ENCODE data around the gene MEN1.

Gene MEN1

DNA sequence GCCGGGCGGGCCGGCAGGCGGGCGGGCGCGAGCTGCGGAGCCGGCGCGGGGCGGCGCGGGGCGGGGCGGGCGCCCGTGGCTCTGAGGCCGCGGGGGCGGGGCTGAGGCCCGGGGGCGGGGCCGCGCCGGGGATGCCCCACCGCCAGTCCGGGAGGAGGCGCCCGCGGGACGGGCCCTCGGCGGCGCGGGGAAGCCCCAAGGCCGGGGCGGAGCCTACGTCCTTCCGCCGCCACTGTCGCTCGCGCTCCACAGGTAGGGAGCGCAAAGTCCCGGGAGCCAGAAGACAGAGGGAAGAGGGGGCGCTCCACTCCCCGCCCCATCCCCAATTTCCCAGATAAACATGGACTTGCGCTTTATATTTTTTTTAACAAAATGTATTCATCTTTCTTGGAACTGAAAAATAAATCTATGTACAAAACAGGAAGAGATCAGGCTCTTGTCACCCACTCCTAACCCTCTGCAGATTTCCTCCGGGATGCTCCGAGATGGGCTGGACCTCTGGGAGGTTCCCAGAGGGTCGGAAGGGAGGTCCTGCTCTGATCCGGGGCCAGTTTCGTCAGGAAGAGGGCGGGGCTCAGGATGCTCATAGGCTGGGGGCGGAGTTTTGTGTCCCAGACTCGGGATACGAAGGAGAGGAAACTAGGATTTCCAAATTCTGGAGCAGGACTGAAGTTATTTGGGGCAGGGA, 7.0 kb downstream of the MEN1 start, which contains the start of gene MAP4K2:
Gene MAP4K2, minus strand, starts transcription at position 57 of the 688 bp plus-strand sequence. CDS start 65 bp downstream, outside the sequence.
- peak; percentile 75 for FAIRE-seq

DNA sequence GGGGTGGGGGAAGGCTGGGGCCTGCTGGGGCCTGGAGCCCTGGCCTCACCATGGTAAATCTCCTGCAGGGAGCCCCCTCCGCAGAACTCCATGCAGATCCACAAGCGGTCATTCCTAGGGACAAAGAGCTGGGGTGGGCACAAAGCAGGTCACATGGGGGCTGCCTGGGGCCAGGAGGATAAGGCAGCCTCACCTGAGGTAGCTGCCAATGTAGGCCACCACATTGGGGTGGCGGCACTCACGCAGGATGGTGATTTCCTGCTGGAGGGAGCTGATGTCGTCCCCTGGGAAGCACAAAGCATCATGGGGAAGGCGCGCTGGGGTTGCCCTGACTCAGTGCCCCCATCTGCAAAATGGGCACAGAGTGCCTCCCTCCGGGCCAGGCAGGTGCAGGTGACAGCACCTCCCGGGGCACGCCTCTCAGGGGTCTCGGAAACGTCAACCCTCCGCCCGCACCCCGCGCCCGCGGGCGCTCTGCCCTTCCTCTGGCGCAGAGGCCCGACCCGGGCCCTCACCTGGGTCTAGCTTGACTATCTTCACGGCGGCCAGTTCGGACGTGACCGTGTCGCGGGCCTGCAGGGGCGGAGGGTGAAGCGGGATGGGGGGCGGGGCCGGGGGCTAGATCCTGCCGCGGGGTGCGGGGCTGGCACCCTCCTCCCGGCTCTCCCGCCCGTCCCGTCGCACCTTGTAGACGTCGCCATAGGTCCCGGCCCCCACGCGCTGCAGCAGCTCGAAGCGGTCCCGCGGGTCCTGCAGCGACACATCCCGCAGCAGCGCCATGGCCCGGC, 7.8 kb downstream of the MEN1 start:
- DNase-seq (ENCODE audit: extremely low spot score, insufficient read length, low read depth) (no peak), FAIRE-seq (peak; percentile 72)

More for the DNA sequence above, 7.0 kb downstream of the MEN1 start, which contains the start of gene MAP4K2:
- peak; percentile 87 for DNase-seq (ENCODE audit: extremely low spot score, insufficient read length, low read depth)

DNA sequence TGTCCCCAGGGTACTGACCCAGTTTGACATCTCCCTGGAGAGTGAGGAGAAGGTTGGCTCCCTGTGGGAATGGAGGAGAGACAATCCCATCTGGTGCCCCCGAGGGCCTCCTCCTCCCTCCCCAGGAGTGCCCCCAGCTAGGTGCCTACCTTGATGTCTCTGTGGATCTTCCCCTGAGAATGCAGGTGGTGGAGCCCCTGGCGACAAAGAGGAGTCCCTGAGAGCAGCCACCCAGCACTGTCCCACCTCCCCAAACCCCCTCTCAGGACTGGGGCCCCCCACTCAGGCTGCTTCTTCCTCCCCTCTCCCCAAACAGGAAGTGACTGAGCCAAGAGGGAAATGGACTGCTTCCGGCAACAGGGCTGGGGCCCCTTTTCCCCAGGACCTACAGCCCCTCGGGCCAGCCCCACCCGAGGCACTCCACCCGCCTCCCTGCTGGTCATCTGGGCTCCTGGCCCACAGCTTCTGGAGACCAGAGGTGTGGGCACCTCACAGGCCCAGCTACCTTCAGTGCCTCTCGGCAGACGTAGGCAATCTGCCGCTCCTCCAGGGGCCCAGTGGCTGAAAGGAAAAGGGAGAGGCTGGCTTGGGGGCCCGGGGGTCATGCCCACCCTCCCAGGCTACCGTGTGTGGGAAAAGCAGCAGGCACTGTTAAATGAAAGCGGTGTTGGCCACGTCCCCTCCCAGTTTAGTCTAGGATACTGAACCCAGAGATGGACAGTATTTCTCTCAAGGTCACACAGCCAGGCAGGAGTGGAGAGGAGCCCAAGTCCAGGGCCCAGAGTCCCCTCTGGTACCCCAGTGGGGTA, 8.6 kb downstream of the MEN1 start:
- no peak for FAIRE-seq
- no peak for DNase-seq (ENCODE audit: extremely low spot score, insufficient read length, low read depth)

DNA sequence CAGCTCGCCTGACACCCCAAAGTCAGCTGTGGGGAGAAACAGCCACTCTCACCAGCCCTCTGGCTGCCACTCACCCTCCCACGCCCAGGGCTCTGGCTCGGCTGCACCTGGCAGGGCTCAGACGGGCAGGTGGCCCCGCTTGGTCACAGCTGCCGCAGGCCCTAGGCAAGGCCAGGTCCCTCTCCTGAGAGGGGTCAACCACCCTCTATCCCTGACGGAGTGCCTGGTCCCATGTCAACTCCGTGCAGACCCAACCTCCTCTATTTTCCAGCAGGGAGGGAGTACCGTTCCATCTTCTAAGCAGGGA, 9.2 kb downstream of the MEN1 start:
- DNase-seq (ENCODE audit: extremely low spot score, insufficient read length, low read depth) = no peak
- FAIRE-seq = no peak

DNA sequence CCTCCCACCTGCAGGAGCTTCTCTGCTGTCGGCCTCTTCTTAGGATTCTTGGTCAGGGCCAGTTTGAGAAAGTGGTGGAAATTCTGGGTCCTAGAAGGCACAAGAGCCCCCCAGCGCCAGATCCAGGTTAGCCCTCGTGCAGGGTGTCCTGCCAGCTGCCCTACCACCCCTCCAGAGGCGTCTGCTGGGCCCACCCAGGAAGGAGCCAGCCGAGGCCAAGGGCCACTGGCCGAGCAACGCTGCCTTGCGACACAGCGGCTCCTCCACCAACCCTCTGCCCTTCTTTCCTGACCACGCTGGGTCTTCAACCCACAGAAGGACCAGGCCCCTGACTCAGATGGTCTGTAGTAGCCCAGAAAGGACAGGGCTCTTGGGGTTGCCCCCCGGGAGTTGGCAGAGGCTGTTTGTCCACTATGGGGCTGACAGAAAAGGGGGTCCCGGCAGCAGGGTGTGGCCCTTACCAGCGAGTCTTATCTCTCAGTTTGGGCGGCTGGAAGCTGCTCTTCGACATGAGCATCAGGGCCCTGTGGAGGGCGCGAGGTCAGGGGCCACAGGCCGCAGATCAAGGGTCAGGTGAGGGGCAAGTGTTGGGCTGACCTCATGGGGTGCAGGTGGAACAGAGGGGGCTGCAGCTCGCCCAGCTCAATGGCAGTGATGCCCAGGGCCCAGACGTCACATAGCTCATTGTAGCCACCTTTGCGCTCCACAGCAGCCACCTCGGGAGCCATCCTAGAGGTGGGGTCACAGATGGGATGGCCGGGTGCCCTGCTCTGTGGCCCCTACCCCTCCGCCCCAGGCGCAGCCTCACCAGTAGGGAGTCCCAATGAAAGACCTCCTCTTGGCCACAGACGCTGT, 9.8 kb downstream of the MEN1 start:
- no peak for DNase-seq (ENCODE audit: extremely low spot score, insufficient read length, low read depth)
- FAIRE-seq = no peak

DNA sequence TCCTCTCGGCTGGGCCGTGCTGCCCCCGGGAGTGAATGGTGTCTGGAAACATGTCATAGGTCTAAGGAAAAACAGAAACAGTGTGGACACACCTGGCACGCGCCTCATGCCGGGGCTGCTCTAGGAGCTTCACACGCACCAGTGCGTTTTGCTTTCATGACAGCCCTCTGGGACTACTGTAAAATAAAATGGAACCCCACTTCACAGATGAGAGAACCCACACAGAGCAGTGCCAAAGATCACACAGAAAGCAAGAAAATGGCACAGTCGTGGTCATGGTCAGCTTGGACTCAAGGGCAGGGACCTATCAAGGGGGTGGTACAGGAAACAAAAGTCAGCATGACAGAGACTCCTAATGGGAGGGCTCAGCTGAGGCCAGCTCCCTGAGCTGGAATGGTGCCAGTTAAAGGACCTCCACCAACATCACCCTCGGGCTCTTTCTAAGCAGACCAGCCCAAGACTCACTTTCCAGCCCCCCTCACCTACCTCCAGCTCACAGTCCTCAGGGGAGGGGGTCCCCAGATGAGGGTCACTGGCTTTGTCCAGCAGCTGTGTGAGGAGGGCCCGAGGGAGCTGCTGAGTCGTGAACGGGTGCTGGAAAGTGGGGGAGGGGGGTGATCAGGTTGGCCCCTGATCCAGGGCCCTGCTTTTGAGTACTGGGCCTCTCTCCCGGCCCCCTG, 10.6 kb downstream of the MEN1 start:
- peak; percentile 78 for FAIRE-seq
- no peak for DNase-seq (ENCODE audit: extremely low spot score, insufficient read length, low read depth)

DNA sequence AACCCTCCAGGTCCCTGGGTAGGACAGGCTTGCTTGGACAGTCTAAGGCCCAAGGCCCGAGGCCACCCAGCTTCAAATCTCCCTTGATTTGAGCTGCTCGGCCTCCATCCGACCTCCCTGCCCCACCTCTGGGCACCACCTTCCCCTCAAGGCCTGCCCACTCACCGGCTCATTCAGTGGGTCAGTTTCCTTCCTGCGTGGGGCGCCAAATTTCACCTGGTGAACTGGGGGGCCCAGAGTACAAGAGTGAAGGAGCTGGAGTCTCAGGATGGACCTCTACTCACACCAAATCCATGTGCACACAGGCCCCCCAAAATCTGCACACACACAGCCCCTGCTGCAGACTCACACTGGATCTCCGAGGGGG, 11.1 kb downstream of the MEN1 start:
- FAIRE-seq = no peak

DNA sequence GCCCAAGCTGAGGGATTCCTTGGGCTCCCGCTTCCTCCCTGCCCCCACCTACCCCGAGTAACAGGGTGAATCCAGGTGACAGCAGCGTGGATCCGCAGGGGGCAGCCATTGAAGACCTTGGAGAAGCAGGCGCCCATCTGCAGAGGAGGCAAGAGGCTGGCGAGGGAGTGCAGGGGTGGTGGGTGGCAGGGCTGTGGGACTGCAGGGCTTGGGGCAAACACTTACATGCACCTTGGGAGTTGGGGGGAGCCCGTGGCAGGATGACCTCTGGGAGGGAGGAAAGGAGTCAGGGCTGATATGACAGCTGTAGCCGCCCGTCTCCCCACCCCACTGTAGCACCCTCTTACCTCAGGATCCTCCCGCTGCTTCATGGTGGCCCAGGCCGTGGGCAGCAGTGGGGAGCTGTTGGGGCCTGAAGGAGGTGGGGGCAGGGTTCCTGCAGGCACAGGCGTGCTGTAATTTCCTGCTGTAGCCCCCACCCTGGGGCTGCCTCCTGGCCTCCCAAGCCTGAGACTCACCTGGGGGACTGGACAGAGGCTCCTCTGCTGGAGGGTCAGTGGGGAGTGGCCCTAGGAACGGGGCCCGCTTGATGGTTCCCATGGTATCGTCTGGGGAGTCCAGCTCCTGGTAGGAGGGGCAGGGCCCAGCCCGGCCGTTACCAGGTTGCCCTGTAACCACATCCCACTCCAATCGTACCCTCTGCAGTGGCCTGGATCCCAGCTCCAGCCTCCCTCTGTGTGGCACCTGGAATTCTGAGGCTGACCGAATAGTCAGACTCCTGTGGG, 13.4 kb downstream of the MEN1 start:
- DNase-seq (ENCODE audit: extremely low spot score, insufficient read length, low read depth) (no peak), FAIRE-seq (no peak)

More for the DNA sequence above, 11.1 kb downstream of the MEN1 start:
- no peak for DNase-seq (ENCODE audit: extremely low spot score, insufficient read length, low read depth)

DNA sequence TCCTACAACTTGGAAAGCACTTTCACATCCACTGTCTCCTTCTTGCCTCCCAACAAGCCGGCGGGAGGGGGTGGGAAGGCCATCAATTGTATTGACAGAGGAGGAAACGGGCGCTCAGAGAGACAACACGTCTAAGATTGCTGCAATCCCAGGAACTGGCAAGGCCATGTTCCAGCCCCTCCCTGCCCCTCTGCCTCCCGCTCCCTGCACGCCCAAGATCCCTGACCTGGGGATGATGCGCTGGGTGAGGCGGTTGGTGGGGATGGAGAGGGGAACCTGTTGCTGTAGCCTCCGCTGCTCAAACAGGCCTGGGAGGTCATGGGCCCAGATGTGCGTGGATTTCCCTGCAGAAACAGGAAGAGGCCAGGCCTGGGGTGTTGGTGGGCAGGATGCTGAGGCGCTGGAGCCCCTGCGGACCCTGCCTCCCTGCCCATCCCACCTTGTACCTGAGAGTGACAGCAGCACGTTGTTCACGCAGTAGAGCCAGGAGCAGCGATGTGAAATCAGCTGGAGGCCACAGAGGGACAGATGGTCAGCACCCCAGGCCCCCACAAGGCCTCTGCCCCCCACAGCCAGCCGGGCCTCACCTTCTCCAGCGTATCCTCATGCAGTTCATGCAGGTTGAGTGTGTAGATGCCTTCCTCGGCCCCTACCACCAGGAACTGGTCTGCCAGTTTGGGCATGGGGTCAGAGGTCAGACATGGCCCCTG, 14.1 kb downstream of the MEN1 start:
- FAIRE-seq (no peak), DNase-seq (ENCODE audit: extremely low spot score, insufficient read length, low read depth) (no peak)

DNA sequence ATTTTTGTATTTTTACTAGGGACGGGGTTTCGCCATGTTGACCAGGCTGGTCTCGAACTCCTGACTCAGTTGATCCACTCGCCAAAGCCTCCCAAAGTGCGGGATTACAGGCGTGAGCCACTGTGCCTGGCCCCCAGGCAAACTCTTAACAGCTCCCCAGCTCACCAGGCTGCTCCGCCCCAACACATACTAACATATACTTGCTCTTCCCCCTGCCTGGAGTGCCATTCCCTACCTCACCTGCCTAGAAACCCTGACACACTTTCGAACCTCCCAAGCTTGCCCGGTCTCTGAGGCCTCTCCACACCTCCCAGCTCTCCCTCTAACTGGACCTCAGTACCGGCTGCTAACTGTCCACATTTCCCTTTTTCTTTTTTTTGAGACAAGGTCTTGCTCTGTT, 15.8 kb downstream of the MEN1 start:
- DNase-seq (ENCODE audit: extremely low spot score, insufficient read length, low read depth) (no peak), FAIRE-seq (no peak)

DNA sequence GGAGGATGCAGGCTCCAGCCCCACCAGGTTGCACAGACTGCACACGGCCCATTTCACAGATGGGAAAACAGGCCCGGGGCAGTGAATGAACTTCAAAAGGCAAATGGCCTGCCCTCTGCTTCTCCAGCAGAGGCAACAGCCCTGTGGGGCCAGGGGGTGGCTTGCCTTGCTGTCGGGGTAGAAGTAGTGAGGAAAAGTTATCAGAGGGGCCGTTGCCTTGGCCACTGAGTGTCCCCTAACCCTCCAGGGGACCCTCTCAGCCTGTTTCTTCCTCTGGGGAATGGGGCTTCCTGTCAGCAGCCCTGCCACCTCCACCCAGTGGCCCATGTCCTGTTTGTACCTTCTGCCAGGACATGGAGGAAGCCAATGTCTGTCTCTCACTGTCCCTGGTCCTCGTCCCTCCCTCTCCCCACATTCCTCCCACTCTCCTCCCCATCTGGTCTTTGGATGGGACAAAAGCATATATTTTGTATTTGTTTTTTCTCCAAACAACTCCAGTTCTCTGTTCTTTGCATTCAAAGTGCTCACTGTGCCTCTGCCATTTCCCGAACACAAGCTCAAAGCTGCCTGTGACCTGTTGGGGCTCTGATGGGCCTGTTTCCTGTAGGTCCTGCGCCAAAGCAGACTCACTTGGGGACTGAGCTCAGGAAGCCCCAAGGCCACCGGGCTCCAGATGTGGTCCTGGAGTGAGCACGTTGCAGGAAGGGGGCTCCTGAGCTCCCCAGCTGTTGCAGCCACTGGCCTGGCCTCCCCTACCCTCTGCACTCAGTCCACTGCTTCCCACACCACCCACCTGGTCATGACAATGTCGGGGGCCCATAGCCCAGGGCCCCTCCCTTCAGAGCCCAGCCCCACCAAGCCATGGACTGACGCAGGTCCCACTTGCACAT, 16.8 kb downstream of the MEN1 start:
- FAIRE-seq (no peak), DNase-seq (ENCODE audit: extremely low spot score, insufficient read length, low read depth) (no peak)

DNA sequence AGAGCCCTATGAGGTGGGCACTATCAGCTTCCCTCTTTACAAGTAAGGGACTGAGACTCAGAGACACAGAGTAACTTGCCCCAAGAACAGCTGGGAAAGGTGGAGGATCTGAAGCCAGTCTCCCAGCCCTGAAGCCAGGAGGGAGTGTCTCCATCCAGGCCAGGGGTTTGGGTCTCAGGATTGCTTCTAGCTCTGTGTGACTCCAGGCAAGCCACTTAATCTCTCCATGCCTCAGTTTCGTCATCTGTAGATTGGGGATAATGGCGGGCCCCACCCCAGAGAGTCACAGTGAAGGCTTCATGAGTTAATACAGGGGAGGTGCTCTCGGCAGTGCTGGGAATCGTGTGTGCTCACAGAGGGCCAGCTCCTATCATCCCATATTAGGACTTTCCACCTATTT, 17.9 kb downstream of the MEN1 start:
- FAIRE-seq (no peak), DNase-seq (ENCODE audit: extremely low spot score, insufficient read length, low read depth) (no peak)

DNA sequence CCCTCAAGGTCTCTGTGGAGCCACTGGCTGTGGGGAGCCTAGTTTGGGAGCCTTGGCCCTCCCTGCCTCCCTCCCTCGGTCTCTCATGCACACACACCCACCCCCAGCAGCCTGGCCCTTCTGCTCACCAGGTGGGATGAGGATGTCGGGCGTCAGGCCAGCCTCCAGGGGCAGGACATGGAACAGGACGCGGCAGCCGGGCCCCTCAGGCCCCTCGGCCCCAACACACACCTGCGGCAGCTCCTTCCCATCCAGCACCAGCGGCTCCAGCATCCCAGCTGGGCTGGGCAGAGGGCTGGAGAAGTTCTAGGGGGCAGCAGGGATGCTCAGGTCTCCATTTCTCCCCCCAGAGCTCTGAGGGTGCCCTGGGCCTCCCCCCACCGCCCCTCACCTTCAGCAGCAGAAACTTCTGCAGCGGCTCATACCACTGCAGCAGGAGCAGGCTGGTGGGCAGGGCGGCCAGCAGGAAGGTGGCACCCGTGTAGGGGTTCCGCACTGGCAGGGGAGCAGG, 18.5 kb downstream of the MEN1 start:
- FAIRE-seq (no peak), DNase-seq (ENCODE audit: extremely low spot score, insufficient read length, low read depth) (no peak)

DNA sequence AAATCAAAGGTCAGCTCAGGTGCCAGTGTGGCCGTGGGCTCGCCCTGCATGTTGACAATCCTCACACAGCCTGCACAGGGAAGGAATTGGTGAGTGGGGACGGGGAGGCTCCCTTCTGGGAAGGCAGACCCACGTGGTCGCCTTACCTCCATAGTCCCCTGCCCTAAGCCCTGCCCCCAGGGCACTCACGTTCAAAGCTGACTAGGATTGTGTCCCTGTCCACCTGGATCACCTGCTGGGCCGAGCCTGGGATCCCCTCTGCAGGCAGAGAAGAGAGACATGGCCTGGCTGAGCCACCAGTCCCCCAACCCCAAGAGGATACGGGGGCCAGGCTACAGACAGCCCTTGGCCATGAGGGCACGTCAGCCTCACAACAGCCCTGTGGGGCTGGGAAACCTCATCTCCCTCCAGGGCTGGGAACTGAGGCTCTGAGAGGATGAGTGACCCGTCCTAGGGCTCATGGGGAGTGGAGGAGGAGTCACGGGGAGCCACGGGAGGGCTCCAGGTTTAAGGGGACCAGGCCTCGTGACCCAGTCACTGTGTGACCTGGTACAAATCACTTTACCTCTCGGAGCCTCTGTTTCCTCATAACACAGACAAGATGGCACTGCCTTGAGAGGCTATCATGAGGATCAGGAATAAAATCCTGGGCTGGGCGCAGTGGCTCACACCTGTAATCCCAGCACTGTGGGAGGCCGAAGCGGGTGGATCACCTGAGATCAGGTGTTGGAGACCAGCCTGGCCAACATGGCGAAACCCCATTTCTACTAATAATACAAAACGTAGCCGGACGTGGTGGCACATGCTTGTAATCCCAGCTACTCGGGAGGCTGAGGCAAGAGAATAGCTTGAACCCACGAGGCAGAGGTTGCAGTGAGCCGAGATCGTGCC, 19.9 kb downstream of the MEN1 start:
- FAIRE-seq = no peak
- DNase-seq (ENCODE audit: extremely low spot score, insufficient read length, low read depth) = no peak

DNA sequence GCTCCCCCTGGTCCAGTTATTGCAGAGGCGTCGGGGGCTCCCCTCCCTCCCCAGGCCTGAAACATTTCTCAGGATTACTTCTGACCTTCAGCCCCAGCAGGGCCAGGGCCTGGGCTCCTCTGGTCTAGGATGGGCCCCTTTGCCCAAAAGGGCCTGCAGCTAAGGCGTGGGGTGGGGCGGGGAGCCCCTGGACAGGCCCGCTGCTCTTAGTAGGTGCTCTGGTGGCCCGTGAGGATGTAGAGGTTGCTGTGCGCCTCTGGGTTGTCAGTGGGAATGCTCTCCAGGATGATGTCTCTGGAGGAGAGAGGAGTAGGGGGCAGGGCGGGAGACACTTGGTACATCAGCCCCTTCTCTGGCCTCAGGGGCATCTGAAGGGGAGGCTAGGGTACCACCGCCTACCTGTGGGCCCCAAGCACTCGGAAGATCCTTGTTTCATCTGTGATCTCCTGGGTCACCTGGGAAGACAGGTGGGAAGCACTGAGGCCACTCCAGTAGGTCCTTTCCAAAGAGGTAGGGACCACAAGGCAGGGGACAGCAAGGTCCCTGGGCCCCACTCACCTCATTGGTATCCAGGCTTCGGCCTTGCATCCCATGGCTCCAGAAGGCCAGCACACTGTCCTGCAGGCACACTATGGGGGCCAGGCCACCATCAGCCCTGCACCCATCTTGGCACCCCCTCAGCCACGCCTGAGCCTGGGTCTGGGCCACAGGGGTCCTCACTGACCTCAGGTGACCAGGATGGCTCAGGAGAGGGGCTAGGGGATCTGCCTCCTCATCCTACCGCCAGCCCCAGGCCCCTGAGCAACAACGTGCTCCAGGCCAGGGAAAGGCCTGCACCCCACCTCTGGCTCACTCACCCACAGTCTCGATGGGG, 20.8 kb downstream of the MEN1 start:
- FAIRE-seq = no peak
- DNase-seq (ENCODE audit: extremely low spot score, insufficient read length, low read depth) = no peak
